Gastrocnemius medialis (tissue), 4 donors: ENCODE data around the gene BTNL8. TPM values are rescaled to one million over a fixed set of nuclear protein-coding genes. Genes with fewer than 3 reads are reported as not detected.

Experiments used
- ATAC-seq, 2 donors: fragments of 150-250 bp; one replicate each; pipeline ENCODE4 v1.9.1; 2016
- DNase-seq, 2 donors: peaks; one replicate each; pipeline ENCODE4 v3.0.0-alpha.2; 2019
- H3K27ac ChIP-seq, 4 donors: fragments of 200-600 bp; sonication (generic); 1 replicate in 1 of 4; 2 replicates in 3 of 4; pipeline ENCODE4 v1.5.1; 2016 to 2018; ENCODE audit warnings: mild to moderate bottlenecking in 2 of 4, moderate library complexity in 1 of 4
- H3K27me3 ChIP-seq, 3 donors: fragments of 200-600 bp; sonication (generic) in 2 of 3; 1 replicate in 1 of 3; 2 replicates in 2 of 3; pipeline versions ENCODE4 v1.5.1 to v1.6.0; 2016 to 2019; ENCODE audit warnings: mild to moderate bottlenecking in 1 of 3, moderate library complexity in 1 of 3
- H3K36me3 ChIP-seq, 2 donors: fragments of 200-600 bp; sonication (generic) in 1 of 2; one replicate each; pipeline ENCODE4 v1.5.1; 2017 to 2018
- H3K4me1 ChIP-seq, 2 donors: fragments of 200-600 bp; sonication (generic) in 1 of 2; one replicate each; pipeline ENCODE4 v1.5.1; 2016 to 2017; ENCODE audit warnings: mild to moderate bottlenecking in 2 of 2
- H3K4me3 ChIP-seq, 4 donors: fragments of 200-600 bp; sonication (generic) in 3 of 4; 1 replicate in 1 of 4; 2 replicates in 3 of 4; pipeline ENCODE4 v1.5.1; 2016 to 2019; ENCODE audit warnings: mild to moderate bottlenecking in 2 of 4
- H3K9me3 ChIP-seq, 3 donors: fragments of 200-600 bp; sonication (generic) in 2 of 3; 1 replicate in 1 of 3; 2 replicates in 2 of 3; pipeline ENCODE4 v1.5.1; 2016 to 2019
- POLR2A ChIP-seq, 2 donors: fragments of 450-650 bp; IDR thresholded peaks; one replicate each; pipeline ENCODE4 v1.6.1; 2017; ENCODE audit warnings: antibody characterized with exemption in 2 of 2, mild to moderate bottlenecking in 2 of 2, moderate library complexity in 2 of 2
- in situ Hi-C, 4 donors: fragments of 200-750 bp; cut with MboI; loops; one replicate each; pipeline versions ENCODE4 v1.15.0 to v1.8.0; 2017; ENCODE audit warnings: low sequenced_read_pairs in 4 of 4
- intact Hi-C: fragments of 100-400 bp; cut with DNase I; formaldehyde crosslinking; loops from one replicate; pipeline ENCODE4 v1.15.1; 2023; ENCODE audit warnings: low total_unique reads
- total RNA-seq, 4 donors: library from RNA; depleted of rRNA; stranded (reverse); fragments of >200 nt; gene quantifications; one replicate each; pipeline versions ENCODE4 v1.1.0 to v1.2.3, GENCODE V29; 2016
- TF ChIP-seq, protein P1 (sequence below), 5 experiments: fragments of 450-650 bp in 3 of 5; fragments of 200-600 bp in 2 of 5; sonication (generic) in 2 of 5; IDR thresholded peaks in 4 of 5; conservative IDR thresholded peaks in 1 of 5; 1 replicate in 4 of 5; 2 replicates in 1 of 5; pipeline ENCODE4 v1.5.1; 2016 to 2019; ENCODE audit warnings: antibody characterized with exemption in 5 of 5, mild to moderate bottlenecking in 3 of 5, moderate library complexity in 3 of 5

The BTNL8 gene
- total RNA-seq, 4 donors from 2014 or later = 0.20 to 0.59 (median 0.22) TPM; not detected in 1

DNA sequence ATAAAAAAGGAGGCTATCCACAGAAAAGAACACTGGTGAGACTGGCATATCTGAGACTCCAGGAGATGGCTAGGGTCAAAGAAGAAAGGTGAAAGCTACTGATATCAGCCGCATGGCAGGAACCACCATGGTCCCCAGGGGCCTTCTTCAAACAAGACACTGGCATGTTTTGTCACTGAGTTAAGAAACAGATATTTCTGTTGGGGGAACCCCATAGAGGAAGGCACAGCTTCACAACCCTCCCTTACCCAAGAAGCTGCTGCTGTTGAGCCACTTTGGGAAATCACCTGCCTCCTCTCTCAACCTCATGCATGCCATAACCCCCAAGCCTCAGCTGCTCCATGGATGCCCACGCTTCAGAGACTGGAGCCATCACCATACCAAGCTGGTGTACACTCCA lies 76.4 kb downstream of the BTNL8 start:
- intact Hi-C loops (no loop called here), in situ Hi-C loops (no loop called here)
- DNase-seq (no peak), ATAC-seq (no peak)
- H3K9me3 ChIP-seq = no peaks in the 10 kb centered on the region
- no peaks in the 10 kb centered on the region for H3K36me3 ChIP-seq
- H3K4me3 ChIP-seq = no peak overlapping the region
- TF ChIP-seq, protein P1, sequence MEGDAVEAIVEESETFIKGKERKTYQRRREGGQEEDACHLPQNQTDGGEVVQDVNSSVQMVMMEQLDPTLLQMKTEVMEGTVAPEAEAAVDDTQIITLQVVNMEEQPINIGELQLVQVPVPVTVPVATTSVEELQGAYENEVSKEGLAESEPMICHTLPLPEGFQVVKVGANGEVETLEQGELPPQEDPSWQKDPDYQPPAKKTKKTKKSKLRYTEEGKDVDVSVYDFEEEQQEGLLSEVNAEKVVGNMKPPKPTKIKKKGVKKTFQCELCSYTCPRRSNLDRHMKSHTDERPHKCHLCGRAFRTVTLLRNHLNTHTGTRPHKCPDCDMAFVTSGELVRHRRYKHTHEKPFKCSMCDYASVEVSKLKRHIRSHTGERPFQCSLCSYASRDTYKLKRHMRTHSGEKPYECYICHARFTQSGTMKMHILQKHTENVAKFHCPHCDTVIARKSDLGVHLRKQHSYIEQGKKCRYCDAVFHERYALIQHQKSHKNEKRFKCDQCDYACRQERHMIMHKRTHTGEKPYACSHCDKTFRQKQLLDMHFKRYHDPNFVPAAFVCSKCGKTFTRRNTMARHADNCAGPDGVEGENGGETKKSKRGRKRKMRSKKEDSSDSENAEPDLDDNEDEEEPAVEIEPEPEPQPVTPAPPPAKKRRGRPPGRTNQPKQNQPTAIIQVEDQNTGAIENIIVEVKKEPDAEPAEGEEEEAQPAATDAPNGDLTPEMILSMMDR (IDR thresholded peaks at IDR 0.05 in 4 of 5, conservative IDR thresholded peaks at IDR 0.05 in 1 of 5) = no peak
- no peak for TF ChIP-seq POLR2A (IDR thresholded peaks at IDR 0.05)
- H3K27ac ChIP-seq = no peak overlapping the region
- no peaks in the 10 kb centered on the region for H3K27me3 ChIP-seq
- H3K4me1 ChIP-seq = no peaks in the 10 kb centered on the region

DNA sequence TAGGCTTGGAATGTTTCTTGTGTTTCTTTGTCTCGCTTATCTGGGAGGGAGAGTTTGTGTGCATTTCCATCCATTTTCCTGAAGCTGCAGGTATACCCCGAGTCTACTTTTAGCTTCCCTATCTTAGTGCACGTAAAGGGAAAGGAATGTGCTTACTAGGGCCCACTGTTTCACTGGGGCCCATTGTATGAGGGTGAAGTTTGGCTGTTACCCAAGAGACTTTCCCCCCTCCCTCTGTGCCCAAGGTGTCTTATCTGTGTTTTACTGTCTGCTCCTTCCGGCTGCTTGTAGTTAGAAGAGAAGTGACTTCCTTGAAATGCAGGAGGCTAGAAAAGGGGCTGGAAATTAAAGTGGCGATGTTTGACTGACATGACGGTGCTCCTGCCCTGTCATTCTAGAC lies 77.6 kb downstream of the BTNL8 start:
- DNase-seq = no peak
- Histone ChIP-seq H3K4me3 (no peak overlapping the region), H3K9me3 (no peaks in the 10 kb centered on the region), H3K27me3 (no peaks in the 10 kb centered on the region), H3K36me3 (no peaks in the 10 kb centered on the region), H3K4me1 (no peaks in the 10 kb centered on the region), H3K27ac (no peak overlapping the region)
- in situ Hi-C loops (no loop called here), intact Hi-C loops (no loop called here)
- TF ChIP-seq, protein P1 (IDR thresholded peaks at IDR 0.05 in 4 of 5, conservative IDR thresholded peaks at IDR 0.05 in 1 of 5) = no peak
- no peak for TF ChIP-seq POLR2A (IDR thresholded peaks at IDR 0.05)
- no peak for ATAC-seq

DNA sequence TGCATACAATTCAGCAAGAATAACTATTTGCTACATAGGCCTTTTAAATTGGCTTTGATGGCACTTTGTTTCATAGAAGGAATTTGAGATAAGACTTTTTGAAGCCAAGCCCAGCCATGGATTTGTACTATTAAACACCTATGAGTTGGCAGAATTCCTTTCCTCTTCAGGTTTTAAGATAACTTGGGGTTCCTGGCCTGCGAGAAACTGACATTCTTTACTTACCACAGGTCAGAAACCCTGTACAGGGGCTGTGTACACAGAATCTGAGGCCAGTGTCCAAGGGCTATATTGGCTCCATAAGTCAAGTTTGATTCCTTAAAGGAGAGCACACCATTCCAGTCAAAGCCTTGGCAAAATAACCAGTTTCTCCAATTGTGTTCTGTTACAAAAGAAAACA lies 78.9 kb downstream of the BTNL8 start:
- Histone ChIP-seq H3K9me3 (no peaks in the 10 kb centered on the region), H3K4me1 (no peaks in the 10 kb centered on the region), H3K27ac (no peak overlapping the region), H3K27me3 (no peaks in the 10 kb centered on the region), H3K4me3 (no peak overlapping the region), H3K36me3 (no peaks in the 10 kb centered on the region)
- in situ Hi-C loops = no loop called here
- no peak for ATAC-seq
- intact Hi-C loops = no loop called here
- no peak for DNase-seq
- no peak for TF ChIP-seq POLR2A (IDR thresholded peaks at IDR 0.05)
- TF ChIP-seq, protein P1 (IDR thresholded peaks at IDR 0.05 in 4 of 5, conservative IDR thresholded peaks at IDR 0.05 in 1 of 5) = no peak

DNA sequence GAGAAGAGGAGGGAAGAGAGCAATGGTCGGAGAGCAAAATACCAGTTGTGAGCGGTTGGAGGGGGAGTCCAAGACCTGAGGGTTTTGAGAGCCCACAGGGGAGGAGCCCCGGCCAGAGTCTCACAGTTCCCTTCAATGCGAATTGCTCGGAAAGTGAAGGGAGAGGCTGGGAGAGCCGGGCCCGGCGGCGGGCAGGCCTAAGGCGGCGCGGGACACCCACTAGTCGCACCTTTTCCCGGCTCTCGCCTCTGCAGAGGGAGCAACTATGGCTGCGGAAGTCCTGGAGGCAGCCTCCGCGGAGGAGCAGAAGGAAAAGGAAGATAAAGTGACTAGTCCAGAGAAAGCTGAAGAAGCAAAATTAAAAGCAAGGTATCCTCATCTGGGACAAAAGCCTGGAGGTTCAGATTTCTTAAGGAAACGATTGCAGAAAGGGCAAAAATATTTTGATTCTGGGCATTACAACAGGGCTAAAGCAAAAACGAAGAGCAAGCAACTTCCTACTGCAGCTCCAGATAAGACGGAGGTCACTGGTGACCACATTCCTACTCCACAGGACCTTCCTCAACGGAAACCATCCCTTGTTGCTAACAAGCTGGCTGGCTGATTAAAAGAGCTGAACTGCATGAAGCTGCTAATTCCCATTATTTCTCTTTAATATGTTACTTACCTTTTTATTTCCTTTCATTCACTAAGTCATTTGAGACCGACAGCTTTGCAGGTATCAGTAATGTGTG lies 83.2 kb downstream of the BTNL8 start:
- no peaks in the 10 kb centered on the region for H3K9me3 ChIP-seq
- H3K27ac ChIP-seq = no peak overlapping the region
- no peaks in the 10 kb centered on the region for H3K27me3 ChIP-seq
- DNase-seq (no peak), ATAC-seq (no peak)
- H3K4me1 ChIP-seq = no peaks in the 10 kb centered on the region
- no peaks in the 10 kb centered on the region for H3K36me3 ChIP-seq
- no peak for TF ChIP-seq POLR2A (IDR thresholded peaks at IDR 0.05)
- TF ChIP-seq, protein P1 (IDR thresholded peaks at IDR 0.05 in 4 of 5, conservative IDR thresholded peaks at IDR 0.05 in 1 of 5) = no peak
- in situ Hi-C loops (no loop called here), intact Hi-C loops (no loop called here)
- no peak overlapping the region for H3K4me3 ChIP-seq

DNA sequence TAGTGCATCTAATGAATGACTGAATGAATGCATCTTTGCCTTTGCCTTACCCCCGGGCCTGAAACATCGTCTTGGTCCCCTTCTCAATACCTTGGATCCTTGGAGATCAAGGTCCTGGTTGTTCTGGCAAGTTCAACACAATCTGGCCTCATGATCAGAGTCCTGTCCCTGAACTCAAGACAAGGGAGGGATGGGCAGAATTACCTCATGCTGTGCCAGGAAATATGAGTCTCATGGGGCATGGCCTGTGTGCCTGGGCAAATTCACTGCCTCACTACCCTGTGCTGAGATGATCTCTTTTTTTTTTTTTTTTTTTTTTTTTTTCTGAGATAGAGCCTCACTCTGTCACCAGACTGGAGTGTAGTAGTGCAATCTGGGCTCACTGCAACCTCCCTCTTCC lies 89.1 kb downstream of the BTNL8 start:
- no peak for ATAC-seq
- H3K4me1 ChIP-seq = no peaks in the 10 kb centered on the region
- DNase-seq = no peak
- no peak overlapping the region for H3K27ac ChIP-seq
- no peak overlapping the region for H3K4me3 ChIP-seq
- intact Hi-C loops (no loop called here), in situ Hi-C loops (no loop called here)
- H3K9me3 ChIP-seq = no peaks in the 10 kb centered on the region
- no peaks in the 10 kb centered on the region for H3K27me3 ChIP-seq
- H3K36me3 ChIP-seq = no peaks in the 10 kb centered on the region
- TF ChIP-seq, protein P1 (IDR thresholded peaks at IDR 0.05 in 4 of 5, conservative IDR thresholded peaks at IDR 0.05 in 1 of 5) = no peak
- no peak for TF ChIP-seq POLR2A (IDR thresholded peaks at IDR 0.05)
